GM12865 (cell line): Measurements from ENCODE around the gene FAM13A.

ENCODE experiments used
- DNase-seq: peaks from one replicate; pipeline ENCODE4 v3.0.0; 2010; ENCODE audit warnings: low read depth
- H3K4me3 ChIP-seq: 2 replicates; pipeline ENCODE4 v1.5.1; 2011; ENCODE audit warnings: mild to moderate bottlenecking, low read depth, low read length, control low read depth
- CTCF ChIP-seq: IDR thresholded peaks from 2 replicates; pipeline ENCODE4 v1.5.1; 2011; ENCODE audit warnings: low read length, control low read depth, low read depth, inconsistent platforms; ENCODE audit not compliant: insufficient read depth; ENCODE audit errors: missing control alignments

The FAM13A gene

GRCh38 chr4:88757067-88757466, 299.9 kb downstream of the FAM13A start:
- TF ChIP-seq CTCF = no peak
- no peak overlapping the region for H3K4me3 ChIP-seq
- no peak for DNase-seq

GRCh38 chr4:88756149-88756548, 300.8 kb downstream of the FAM13A start:
- H3K4me3 ChIP-seq = no peak overlapping the region
- no peak for TF ChIP-seq CTCF
- DNase-seq = no peak

- TF ChIP-seq CTCF = no peak
- DNase-seq = no peak
Measured at GRCh38 chr4:88755454-88755853, 301.5 kb downstream of the FAM13A start.

GRCh38 chr4:88754796-88755195, 302.2 kb downstream of the FAM13A start:
- no peak for TF ChIP-seq CTCF
- no peak overlapping the region for H3K4me3 ChIP-seq
- no peak for DNase-seq

More at GRCh38 chr4:88755454-88755853, 301.5 kb downstream of the FAM13A start:
- H3K4me3 ChIP-seq = no peak overlapping the region

- DNase-seq = no peak
- H3K4me3 ChIP-seq = no peak overlapping the region
- no peak for TF ChIP-seq CTCF
Measured at GRCh38 chr4:88753658-88754571, 303.1 kb downstream of the FAM13A start.

GRCh38 chr4:88752754-88753153, 304.2 kb downstream of the FAM13A start:
- TF ChIP-seq CTCF = no peak
- no peak overlapping the region for H3K4me3 ChIP-seq
- no peak for DNase-seq
